SK-N-SH treated with all-trans-retinoic acid at 6 μM for 48 hours (cell line): ENCODE data around the gene JDP2.

Experiments
- ATAC-seq: fragments of 200-7000 bp; cut with Tn5 transposase; 3 replicates; pipeline ENCODE4 v1.9.1; 2020; ENCODE audit warnings: mild to moderate bottlenecking, moderate library complexity
- ARNTL ChIP-seq: fragments of 450-650 bp; formaldehyde crosslinking; IDR thresholded peaks from 2 replicates; pipeline ENCODE4 v1.5.0; 2020; ENCODE audit warnings: low read depth, mild to moderate bottlenecking, moderate library complexity, borderline replicate concordance
- BACH2 ChIP-seq: fragments of 250-450 bp; sonication (Bioruptor Pico); IDR thresholded peaks from 2 replicates; pipeline ENCODE4 v1.9.0; 2021; ENCODE audit warnings: mild to moderate bottlenecking, borderline replicate concordance
- ESRRG ChIP-seq: fragments of 250-450 bp; sonication (Bioruptor Pico); IDR thresholded peaks from 2 replicates; pipeline ENCODE4 v1.6.1; 2021; ENCODE audit warnings: mild to moderate bottlenecking
- GLIS3 ChIP-seq: fragments of 250-450 bp; sonication (Bioruptor Pico); IDR thresholded peaks from 2 replicates; pipeline ENCODE4 v1.5.0; 2020; ENCODE audit warnings: mild to moderate bottlenecking, moderate library complexity
- ISL1 ChIP-seq: fragments of 250-450 bp; sonication (Bioruptor Pico); IDR thresholded peaks from 2 replicates; pipeline ENCODE4 v2.1.2; 2022; ENCODE audit warnings: mild to moderate bottlenecking, moderate library complexity
- OSR1 ChIP-seq: fragments of 250-450 bp; sonication (Bioruptor Pico); IDR thresholded peaks from 2 replicates; pipeline ENCODE4 v1.8.0; 2022; ENCODE audit warnings: moderate library complexity, mild to moderate bottlenecking, inconsistent platforms
- RARB ChIP-seq: fragments of 250-450 bp; sonication (Bioruptor Pico); IDR thresholded peaks from 2 replicates; pipeline ENCODE4 v1.8.0; 2021; ENCODE audit warnings: mild to moderate bottlenecking, moderate library complexity
- TCF4 ChIP-seq: fragments of 250-450 bp; sonication (Bioruptor Pico); IDR thresholded peaks from 2 replicates; pipeline ENCODE4 v1.8.0; 2021; ENCODE audit warnings: mild to moderate bottlenecking, moderate library complexity, borderline replicate concordance
- TOX ChIP-seq: fragments of 250-450 bp; sonication (Bioruptor Pico); IDR thresholded peaks from 2 replicates; pipeline ENCODE4 v1.8.0; 2021; ENCODE audit warnings: mild to moderate bottlenecking, moderate library complexity, borderline replicate concordance
- ZFP3 ChIP-seq: fragments of 250-450 bp; sonication (Bioruptor Pico); IDR thresholded peaks from 2 replicates; pipeline ENCODE4 v1.5.0; 2020; ENCODE audit warnings: mild to moderate bottlenecking, moderate library complexity
- ZNF565 ChIP-seq: fragments of 450-650 bp; formaldehyde crosslinking; conservative IDR thresholded peaks from 2 replicates; pipeline ENCODE4 v1.5.0; 2020; ENCODE audit warnings: low read depth, mild to moderate bottlenecking, moderate library complexity
- ZNF70 ChIP-seq: fragments of 450-650 bp; formaldehyde crosslinking; IDR thresholded peaks from 2 replicates; pipeline ENCODE4 v1.5.0; 2020; ENCODE audit warnings: mild to moderate bottlenecking, moderate library complexity
- ZNF8 ChIP-seq: fragments of 450-650 bp; formaldehyde crosslinking; IDR thresholded peaks from 2 replicates; pipeline ENCODE4 v1.5.0; 2020; ENCODE audit warnings: mild to moderate bottlenecking, moderate library complexity
- TF ChIP-seq, protein P1 (sequence below): fragments of 250-450 bp; sonication (Bioruptor Pico); IDR thresholded peaks from 2 replicates; pipeline ENCODE4 v1.5.0; 2020; ENCODE audit warnings: mild to moderate bottlenecking, moderate library complexity
- TF ChIP-seq, protein P2 (sequence below): fragments of 250-450 bp; sonication (Bioruptor Pico); IDR thresholded peaks from 2 replicates; pipeline ENCODE4 v1.5.1; 2020; ENCODE audit warnings: low read depth, mild to moderate bottlenecking, moderate library complexity
- TF ChIP-seq, protein P3 (sequence below): fragments of 250-450 bp; sonication (Bioruptor Pico); IDR thresholded peaks from 2 replicates; pipeline ENCODE4 v1.8.0; 2021; ENCODE audit warnings: low read depth, mild to moderate bottlenecking, moderate library complexity, borderline replicate concordance
- TF ChIP-seq, protein P4 (sequence below): fragments of 250-450 bp; sonication (Bioruptor Pico); IDR thresholded peaks from 2 replicates; pipeline ENCODE4 v1.5.1; 2021; ENCODE audit warnings: mild to moderate bottlenecking, moderate library complexity
- TF ChIP-seq, protein P5 (sequence below): fragments of 250-450 bp; sonication (Bioruptor Pico); IDR thresholded peaks from 2 replicates; pipeline ENCODE4 v1.8.0; 2020; ENCODE audit warnings: mild to moderate bottlenecking, moderate library complexity, borderline replicate concordance

JDP2 gene

DNA sequence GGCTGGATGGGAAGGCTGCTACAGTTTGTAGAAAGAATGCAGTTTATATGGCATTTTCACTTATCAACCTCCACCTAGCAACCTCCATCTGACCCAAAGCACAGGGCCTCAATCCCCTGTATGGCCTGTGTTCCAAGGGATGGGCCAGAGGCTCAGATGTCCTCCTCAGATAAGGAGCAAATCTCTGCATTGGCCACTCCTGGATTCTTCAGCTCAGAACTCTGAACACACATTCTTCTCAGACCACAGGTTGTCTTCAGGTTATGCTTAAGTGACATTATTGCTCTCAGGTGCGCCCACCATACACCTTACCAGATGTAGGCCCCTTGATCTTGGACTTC is 47.9 kb upstream of the JDP2 start (continued):
- TF ChIP-seq, protein P1, sequence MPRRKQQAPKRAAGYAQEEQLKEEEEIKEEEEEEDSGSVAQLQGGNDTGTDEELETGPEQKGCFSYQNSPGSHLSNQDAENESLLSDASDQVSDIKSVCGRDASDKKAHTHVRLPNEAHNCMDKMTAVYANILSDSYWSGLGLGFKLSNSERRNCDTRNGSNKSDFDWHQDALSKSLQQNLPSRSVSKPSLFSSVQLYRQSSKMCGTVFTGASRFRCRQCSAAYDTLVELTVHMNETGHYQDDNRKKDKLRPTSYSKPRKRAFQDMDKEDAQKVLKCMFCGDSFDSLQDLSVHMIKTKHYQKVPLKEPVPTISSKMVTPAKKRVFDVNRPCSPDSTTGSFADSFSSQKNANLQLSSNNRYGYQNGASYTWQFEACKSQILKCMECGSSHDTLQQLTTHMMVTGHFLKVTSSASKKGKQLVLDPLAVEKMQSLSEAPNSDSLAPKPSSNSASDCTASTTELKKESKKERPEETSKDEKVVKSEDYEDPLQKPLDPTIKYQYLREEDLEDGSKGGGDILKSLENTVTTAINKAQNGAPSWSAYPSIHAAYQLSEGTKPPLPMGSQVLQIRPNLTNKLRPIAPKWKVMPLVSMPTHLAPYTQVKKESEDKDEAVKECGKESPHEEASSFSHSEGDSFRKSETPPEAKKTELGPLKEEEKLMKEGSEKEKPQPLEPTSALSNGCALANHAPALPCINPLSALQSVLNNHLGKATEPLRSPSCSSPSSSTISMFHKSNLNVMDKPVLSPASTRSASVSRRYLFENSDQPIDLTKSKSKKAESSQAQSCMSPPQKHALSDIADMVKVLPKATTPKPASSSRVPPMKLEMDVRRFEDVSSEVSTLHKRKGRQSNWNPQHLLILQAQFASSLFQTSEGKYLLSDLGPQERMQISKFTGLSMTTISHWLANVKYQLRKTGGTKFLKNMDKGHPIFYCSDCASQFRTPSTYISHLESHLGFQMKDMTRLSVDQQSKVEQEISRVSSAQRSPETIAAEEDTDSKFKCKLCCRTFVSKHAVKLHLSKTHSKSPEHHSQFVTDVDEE (CRISPR knock-in tag) = no peak
- TF ChIP-seq GLIS3 (CRISPR knock-in tag) = no peak
- TF ChIP-seq, protein P2, sequence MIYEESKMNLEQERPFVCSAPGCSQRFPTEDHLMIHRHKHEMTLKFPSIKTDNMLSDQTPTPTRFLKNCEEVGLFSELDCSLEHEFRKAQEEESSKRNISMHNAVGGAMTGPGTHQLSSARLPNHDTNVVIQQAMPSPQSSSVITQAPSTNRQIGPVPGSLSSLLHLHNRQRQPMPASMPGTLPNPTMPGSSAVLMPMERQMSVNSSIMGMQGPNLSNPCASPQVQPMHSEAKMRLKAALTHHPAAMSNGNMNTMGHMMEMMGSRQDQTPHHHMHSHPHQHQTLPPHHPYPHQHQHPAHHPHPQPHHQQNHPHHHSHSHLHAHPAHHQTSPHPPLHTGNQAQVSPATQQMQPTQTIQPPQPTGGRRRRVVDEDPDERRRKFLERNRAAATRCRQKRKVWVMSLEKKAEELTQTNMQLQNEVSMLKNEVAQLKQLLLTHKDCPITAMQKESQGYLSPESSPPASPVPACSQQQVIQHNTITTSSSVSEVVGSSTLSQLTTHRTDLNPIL (CRISPR knock-in tag) = no peak
- no peak for TF ChIP-seq ZNF70 (CRISPR knock-in tag)
- TF ChIP-seq TOX = no peak
- no peak for TF ChIP-seq ZNF8
- TF ChIP-seq, protein P3, sequence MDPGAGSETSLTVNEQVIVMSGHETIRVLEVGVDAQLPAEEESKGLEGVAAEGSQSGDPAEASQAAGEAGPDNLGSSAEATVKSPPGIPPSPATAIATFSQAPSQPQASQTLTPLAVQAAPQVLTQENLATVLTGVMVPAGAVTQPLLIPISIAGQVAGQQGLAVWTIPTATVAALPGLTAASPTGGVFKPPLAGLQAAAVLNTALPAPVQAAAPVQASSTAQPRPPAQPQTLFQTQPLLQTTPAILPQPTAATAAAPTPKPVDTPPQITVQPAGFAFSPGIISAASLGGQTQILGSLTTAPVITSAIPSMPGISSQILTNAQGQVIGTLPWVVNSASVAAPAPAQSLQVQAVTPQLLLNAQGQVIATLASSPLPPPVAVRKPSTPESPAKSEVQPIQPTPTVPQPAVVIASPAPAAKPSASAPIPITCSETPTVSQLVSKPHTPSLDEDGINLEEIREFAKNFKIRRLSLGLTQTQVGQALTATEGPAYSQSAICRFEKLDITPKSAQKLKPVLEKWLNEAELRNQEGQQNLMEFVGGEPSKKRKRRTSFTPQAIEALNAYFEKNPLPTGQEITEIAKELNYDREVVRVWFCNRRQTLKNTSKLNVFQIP (CRISPR knock-in tag) = no peak
- no peak for TF ChIP-seq ZNF565 (CRISPR knock-in tag)

DNA sequence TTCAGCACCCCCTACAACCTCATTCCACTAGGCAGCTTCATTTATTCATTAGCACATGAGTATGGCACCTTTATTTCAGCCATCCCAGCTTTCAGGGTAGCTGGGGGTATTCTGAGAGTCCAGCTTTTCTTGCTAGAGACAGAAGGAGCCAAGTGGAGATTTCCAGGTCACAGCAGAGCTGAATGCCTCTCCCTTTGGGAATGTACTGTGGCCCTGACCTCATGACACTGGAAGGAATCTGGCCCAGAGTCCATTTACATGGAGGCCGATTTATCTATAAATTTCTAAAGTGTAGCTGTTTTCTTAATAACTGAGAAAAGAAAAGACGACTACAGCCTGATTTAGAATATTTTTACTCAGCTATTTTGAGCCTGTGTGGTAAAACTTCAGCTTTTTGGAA is 47.2 kb upstream of the JDP2 start:
- no peak for ATAC-seq
- TF ChIP-seq OSR1 = no peak
- TF ChIP-seq, protein P1 (CRISPR knock-in tag) = no peak
- no peak for TF ChIP-seq ESRRG (CRISPR knock-in tag)
- TF ChIP-seq, protein P4, sequence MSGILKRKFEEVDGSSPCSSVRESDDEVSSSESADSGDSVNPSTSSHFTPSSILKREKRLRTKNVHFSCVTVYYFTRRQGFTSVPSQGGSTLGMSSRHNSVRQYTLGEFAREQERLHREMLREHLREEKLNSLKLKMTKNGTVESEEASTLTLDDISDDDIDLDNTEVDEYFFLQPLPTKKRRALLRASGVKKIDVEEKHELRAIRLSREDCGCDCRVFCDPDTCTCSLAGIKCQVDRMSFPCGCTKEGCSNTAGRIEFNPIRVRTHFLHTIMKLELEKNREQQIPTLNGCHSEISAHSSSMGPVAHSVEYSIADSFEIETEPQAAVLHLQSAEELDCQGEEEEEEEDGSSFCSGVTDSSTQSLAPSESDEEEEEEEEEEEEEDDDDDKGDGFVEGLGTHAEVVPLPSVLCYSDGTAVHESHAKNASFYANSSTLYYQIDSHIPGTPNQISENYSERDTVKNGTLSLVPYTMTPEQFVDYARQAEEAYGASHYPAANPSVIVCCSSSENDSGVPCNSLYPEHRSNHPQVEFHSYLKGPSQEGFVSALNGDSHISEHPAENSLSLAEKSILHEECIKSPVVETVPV = no peak
- no peak for TF ChIP-seq ISL1 (CRISPR knock-in tag)
- no peak for TF ChIP-seq TOX
- TF ChIP-seq, all 23 proteins: peak for 0

DNA sequence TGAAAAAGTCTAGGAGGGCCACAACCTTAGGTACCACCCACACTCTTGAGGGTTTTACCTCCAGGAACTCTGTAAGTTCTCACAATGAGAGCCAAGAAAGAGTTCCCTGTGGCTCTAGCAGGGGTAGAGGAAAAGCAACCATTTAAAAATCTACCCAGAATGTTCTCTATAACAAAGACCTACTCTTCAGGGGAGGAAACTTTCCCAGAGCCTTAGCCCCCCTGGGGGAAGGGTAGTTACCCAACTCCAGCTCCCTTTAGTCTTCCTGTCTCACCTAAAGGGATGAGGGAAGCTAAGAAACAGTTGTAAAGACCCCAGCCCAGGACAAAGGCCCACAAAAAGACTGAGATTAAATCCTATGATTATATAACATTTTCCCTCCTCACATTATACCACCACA is 46.2 kb upstream of the JDP2 start:
- TF ChIP-seq ZFP3 (CRISPR knock-in tag) (no peak), ISL1 (CRISPR knock-in tag) (no peak), RARB (no peak), TOX (no peak), ZNF565 (CRISPR knock-in tag) (no peak), OSR1 (no peak), GLIS3 (CRISPR knock-in tag) (no peak), ARNTL (no peak), TCF4 (CRISPR knock-in tag) (no peak), BACH2 (CRISPR knock-in tag) (no peak), ZNF70 (CRISPR knock-in tag) (no peak)
- TF ChIP-seq, protein P5, sequence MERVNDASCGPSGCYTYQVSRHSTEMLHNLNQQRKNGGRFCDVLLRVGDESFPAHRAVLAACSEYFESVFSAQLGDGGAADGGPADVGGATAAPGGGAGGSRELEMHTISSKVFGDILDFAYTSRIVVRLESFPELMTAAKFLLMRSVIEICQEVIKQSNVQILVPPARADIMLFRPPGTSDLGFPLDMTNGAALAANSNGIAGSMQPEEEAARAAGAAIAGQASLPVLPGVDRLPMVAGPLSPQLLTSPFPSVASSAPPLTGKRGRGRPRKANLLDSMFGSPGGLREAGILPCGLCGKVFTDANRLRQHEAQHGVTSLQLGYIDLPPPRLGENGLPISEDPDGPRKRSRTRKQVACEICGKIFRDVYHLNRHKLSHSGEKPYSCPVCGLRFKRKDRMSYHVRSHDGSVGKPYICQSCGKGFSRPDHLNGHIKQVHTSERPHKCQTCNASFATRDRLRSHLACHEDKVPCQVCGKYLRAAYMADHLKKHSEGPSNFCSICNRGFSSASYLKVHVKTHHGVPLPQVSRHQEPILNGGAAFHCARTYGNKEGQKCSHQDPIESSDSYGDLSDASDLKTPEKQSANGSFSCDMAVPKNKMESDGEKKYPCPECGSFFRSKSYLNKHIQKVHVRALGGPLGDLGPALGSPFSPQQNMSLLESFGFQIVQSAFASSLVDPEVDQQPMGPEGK (CRISPR knock-in tag) = no peak
- TF ChIP-seq, protein P1 (CRISPR knock-in tag) = no peak
- TF ChIP-seq, protein P2 (CRISPR knock-in tag) = no peak
- TF ChIP-seq, protein P3 (CRISPR knock-in tag) = no peak

More for the DNA sequence above, 46.2 kb upstream of the JDP2 start:
- no peak for ATAC-seq
